Mammary epithelial cell (primary cell): ENCODE results near the gene CCDC134.

ENCODE experiments used
- EZH2 ChIP-seq: IDR thresholded peaks from 2 replicates; pipeline ENCODE4 v1.6.1; 2012; ENCODE audit warnings: low read length, inconsistent platforms, borderline replicate concordance
- TF ChIP-seq, protein P1 (sequence below), 2 donors: IDR thresholded peaks in 1 of 2; conservative IDR thresholded peaks in 1 of 2; 2 replicates each; pipeline ENCODE4 v1.5.1; 2011 to 2012; ENCODE audit warnings: inconsistent platforms in 2 of 2, low read length in 2 of 2, mild to moderate bottlenecking in 2 of 2, control low read depth in 1 of 2, low read depth in 1 of 2; ENCODE audit not compliant: insufficient read depth in 1 of 2; ENCODE audit errors: extremely low read depth in 1 of 2

DNA sequence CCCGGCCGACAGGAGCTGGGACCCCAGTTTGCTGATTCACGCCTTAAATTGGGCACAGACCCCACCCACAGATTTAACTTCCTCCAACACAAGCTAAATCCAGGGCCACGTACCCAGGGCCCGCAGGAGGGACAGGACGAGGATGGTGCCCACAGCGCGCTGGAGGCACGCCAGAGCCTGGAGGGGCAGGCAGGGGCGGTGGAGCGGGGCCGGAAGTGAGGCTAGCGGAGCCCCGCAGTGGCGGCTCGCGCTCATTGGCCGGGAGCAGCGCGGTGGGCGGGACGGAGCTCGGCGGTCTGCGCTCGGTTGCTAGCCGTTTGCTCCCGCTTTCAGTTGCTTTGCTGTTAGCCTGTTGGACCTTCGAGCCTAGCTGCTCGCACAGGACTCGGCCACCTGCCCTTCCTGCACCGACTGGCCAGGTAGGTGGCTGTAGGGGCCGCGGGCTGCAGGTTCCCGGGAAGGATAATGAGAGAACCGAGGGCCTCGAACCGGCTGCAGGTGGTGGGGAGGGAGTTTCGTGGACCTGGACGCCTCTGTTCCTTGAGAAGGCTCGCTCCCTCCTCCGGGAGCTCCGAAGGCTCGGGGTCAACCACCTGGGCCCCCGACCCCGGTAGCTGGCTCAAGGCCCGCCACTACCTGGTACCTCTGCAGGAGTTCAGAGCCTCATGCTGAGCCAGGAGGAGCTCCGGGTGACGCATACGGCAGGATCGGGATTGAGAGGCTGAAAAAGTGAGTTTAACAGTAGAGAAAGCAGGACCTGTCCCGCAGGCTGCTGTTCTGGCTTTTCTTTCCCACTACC, at the start of gene CCDC134:
- TF ChIP-seq, protein P1, sequence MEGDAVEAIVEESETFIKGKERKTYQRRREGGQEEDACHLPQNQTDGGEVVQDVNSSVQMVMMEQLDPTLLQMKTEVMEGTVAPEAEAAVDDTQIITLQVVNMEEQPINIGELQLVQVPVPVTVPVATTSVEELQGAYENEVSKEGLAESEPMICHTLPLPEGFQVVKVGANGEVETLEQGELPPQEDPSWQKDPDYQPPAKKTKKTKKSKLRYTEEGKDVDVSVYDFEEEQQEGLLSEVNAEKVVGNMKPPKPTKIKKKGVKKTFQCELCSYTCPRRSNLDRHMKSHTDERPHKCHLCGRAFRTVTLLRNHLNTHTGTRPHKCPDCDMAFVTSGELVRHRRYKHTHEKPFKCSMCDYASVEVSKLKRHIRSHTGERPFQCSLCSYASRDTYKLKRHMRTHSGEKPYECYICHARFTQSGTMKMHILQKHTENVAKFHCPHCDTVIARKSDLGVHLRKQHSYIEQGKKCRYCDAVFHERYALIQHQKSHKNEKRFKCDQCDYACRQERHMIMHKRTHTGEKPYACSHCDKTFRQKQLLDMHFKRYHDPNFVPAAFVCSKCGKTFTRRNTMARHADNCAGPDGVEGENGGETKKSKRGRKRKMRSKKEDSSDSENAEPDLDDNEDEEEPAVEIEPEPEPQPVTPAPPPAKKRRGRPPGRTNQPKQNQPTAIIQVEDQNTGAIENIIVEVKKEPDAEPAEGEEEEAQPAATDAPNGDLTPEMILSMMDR (conservative IDR thresholded peaks at IDR 0.05 in 1 of 2, IDR thresholded peaks at IDR 0.05 in 1 of 2; ENCODE audit: extremely low read depth in 1 of 2, insufficient read depth in 1 of 2, low read depth in 1 of 2, low read length in 2 of 2) = no peak
- TF ChIP-seq EZH2 = no peak
